H1 (cell line): ENCODE measurements around the gene MAPK9.

Source experiments
- BRCA1 ChIP-seq: IDR thresholded peaks from 2 replicates; pipeline ENCODE4 v1.6.1; 2012; ENCODE audit warnings: low read depth, low read length, improper control_type of control experiment
- CHD1 ChIP-seq: IDR thresholded peaks from 2 replicates; pipeline ENCODE4 v1.6.1; 2012; ENCODE audit warnings: low read depth, low read length, improper control_type of control experiment
- CREB1 ChIP-seq: IDR thresholded peaks from 2 replicates; pipeline ENCODE4 v1.6.1; 2012; ENCODE audit warnings: inconsistent platforms
- CTCF ChIP-seq, 3 experiments: IDR thresholded peaks; 1 replicate in 2 of 3; 2 replicates in 1 of 3; pipeline versions ENCODE4 v1.5.1 to v1.6.1; 2011; ENCODE audit warnings: low read length in 3 of 3, mild to moderate bottlenecking in 3 of 3, inconsistent platforms in 2 of 3, low read depth in 1 of 3, moderate library complexity in 1 of 3; ENCODE audit not compliant: insufficient read depth in 1 of 3; ENCODE audit errors: control extremely low read depth in 1 of 3
- EP300 ChIP-seq, 2 experiments: IDR thresholded peaks; 1 replicate in 1 of 2; 2 replicates in 1 of 2; pipeline ENCODE4 v1.6.1; 2011 to 2012; ENCODE audit warnings: low read depth in 2 of 2, low read length in 2 of 2, mild to moderate bottlenecking in 2 of 2, borderline replicate concordance in 1 of 2, inconsistent platforms in 1 of 2, moderate library complexity in 1 of 2
- KDM5A ChIP-seq: fragments of 200-600 bp; IDR thresholded peaks from 2 replicates; pipeline ENCODE4 v1.7.1; 2012; ENCODE audit warnings: mild to moderate bottlenecking, low read length, inconsistent platforms, mixed read lengths
- MAFK ChIP-seq: IDR thresholded peaks from 2 replicates; pipeline ENCODE4 v1.6.1; 2012; ENCODE audit warnings: low read depth, mild to moderate bottlenecking, improper control_type of control experiment, low read length
- MAX ChIP-seq: IDR thresholded peaks from 2 replicates; pipeline ENCODE4 v1.6.1; 2012; ENCODE audit warnings: inconsistent platforms
- POLR2A ChIP-seq, 2 experiments: IDR thresholded peaks; 1 replicate in 1 of 2; 2 replicates in 1 of 2; pipeline ENCODE4 v1.6.1; 2011; ENCODE audit warnings: low read depth in 2 of 2, low read length in 2 of 2, mild to moderate bottlenecking in 2 of 2; ENCODE audit errors: control extremely low read depth in 1 of 2
- RXRA ChIP-seq: IDR thresholded peaks from 2 replicates; pipeline ENCODE4 v1.6.1; 2011; ENCODE audit warnings: low read depth, mild to moderate bottlenecking, low read length, moderate library complexity; ENCODE audit not compliant: insufficient read depth
- SP1 ChIP-seq: IDR thresholded peaks from 2 replicates; pipeline ENCODE4 v1.6.1; 2011; ENCODE audit warnings: low read depth, low read length
- SRF ChIP-seq: IDR thresholded peaks from 2 replicates; pipeline ENCODE4 v1.6.1; 2011; ENCODE audit warnings: mild to moderate bottlenecking, low read depth, low read length, moderate library complexity
- TCF12 ChIP-seq: IDR thresholded peaks from 2 replicates; pipeline ENCODE4 v1.6.1; 2011; ENCODE audit warnings: low read depth, mild to moderate bottlenecking, low read length

- TF ChIP-seq POLR2A (IDR thresholded peaks at IDR 0.05; ENCODE audit: control extremely low read depth in 1 of 2, low read depth in 2 of 2, low read length in 2 of 2) (no peak), CTCF (IDR thresholded peaks at IDR 0.05; ENCODE audit: control extremely low read depth in 1 of 3, insufficient read depth in 1 of 3, low read depth in 1 of 3, low read length in 3 of 3) (no peak), TCF12 (no peak), KDM5A (no peak), CREB1 (no peak), MAX (no peak), BRCA1 (no peak), SP1 (no peak), RXRA (no peak), SRF (no peak), MAFK (no peak), CHD1 (no peak), EP300 (IDR thresholded peaks at IDR 0.05; ENCODE audit: borderline replicate concordance in 1 of 2, low read depth in 2 of 2, low read length in 2 of 2) (no peak)
These were observed 75.9 kb downstream of the MAPK9 start for GRCh38 chr5:180215783-180216630.
